Glutamatergic neuron (in vitro differentiated cells): ENCODE data around the gene FBXO31. TPM values are rescaled to one million over a fixed set of nuclear protein-coding genes. Genes with fewer than 3 reads are reported as not detected.
A peak's percentile ranks its signal among the peaks of the same experiment; 100 is the strongest.

Experiments
- DNase-seq: peaks from one replicate; pipeline ENCODE4 v3.0.0; 2022
- H3K27ac Mint-ChIP-seq: one replicate; pipeline ENCODE4 v1.8.0; 2020; ENCODE audit warnings: mild to moderate bottlenecking, mixed read lengths, inconsistent platforms; ENCODE audit not compliant: unreplicated experiment
- H3K27me3 Mint-ChIP-seq: one replicate; pipeline ENCODE4 v1.8.0; 2020; ENCODE audit warnings: mild to moderate bottlenecking, moderate library complexity, mixed read lengths, inconsistent platforms; ENCODE audit not compliant: unreplicated experiment
- H3K36me3 Mint-ChIP-seq: one replicate; pipeline ENCODE4 v1.8.0; 2020; ENCODE audit warnings: mild to moderate bottlenecking, mixed read lengths, inconsistent platforms; ENCODE audit not compliant: unreplicated experiment
- H3K4me1 Mint-ChIP-seq: one replicate; pipeline ENCODE4 v1.8.0; 2020; ENCODE audit warnings: mild to moderate bottlenecking, low read depth, mixed read lengths, inconsistent platforms; ENCODE audit not compliant: unreplicated experiment
- H3K4me3 Mint-ChIP-seq: one replicate; pipeline ENCODE4 v1.8.0; 2020; ENCODE audit warnings: mild to moderate bottlenecking, mixed read lengths, inconsistent platforms; ENCODE audit not compliant: unreplicated experiment
- H3K9me3 Mint-ChIP-seq: one replicate; pipeline ENCODE4 v1.8.0; 2020; ENCODE audit warnings: mild to moderate bottlenecking, moderate library complexity, mixed read lengths, inconsistent platforms; ENCODE audit not compliant: unreplicated experiment
- total RNA-seq: library from RNA; stranded (reverse); fragmentation: NEBNext Ultra II Directional; extraction: Animal tissue kit (Norgen Biotek cat#: 25700); gene quantifications from one replicate; pipeline ENCODE4 v1.2.1, GENCODE V29; 2021; ENCODE audit not compliant: unreplicated experiment
- TF ChIP-seq, protein P1 (sequence below): fragments of 200-600 bp; sonication (generic); IDR thresholded peaks from one replicate; pipeline ENCODE4 v1.5.0; 2021; ENCODE audit not compliant: partially characterized antibody, unreplicated experiment

The FBXO31 gene
- total RNA-seq, 1 donor from 2014 or later, result 66.7 TPM

GRCh38 chr16:87415441-87415840 lies 31.9 kb upstream of the FBXO31 start:
- Mint-ChIP-seq H3K27ac (no peak overlapping the region), H3K4me1 (peaks cover 5% of the 10 kb centered on the region), H3K4me3 (no peak overlapping the region), H3K9me3 (peaks cover 8% of the 10 kb centered on the region), H3K36me3 (peaks cover 5% of the 10 kb centered on the region), H3K27me3 (no peaks in the 10 kb centered on the region)
- no peak for DNase-seq
- TF ChIP-seq, protein P1, sequence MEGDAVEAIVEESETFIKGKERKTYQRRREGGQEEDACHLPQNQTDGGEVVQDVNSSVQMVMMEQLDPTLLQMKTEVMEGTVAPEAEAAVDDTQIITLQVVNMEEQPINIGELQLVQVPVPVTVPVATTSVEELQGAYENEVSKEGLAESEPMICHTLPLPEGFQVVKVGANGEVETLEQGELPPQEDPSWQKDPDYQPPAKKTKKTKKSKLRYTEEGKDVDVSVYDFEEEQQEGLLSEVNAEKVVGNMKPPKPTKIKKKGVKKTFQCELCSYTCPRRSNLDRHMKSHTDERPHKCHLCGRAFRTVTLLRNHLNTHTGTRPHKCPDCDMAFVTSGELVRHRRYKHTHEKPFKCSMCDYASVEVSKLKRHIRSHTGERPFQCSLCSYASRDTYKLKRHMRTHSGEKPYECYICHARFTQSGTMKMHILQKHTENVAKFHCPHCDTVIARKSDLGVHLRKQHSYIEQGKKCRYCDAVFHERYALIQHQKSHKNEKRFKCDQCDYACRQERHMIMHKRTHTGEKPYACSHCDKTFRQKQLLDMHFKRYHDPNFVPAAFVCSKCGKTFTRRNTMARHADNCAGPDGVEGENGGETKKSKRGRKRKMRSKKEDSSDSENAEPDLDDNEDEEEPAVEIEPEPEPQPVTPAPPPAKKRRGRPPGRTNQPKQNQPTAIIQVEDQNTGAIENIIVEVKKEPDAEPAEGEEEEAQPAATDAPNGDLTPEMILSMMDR, result no peak

DNA sequence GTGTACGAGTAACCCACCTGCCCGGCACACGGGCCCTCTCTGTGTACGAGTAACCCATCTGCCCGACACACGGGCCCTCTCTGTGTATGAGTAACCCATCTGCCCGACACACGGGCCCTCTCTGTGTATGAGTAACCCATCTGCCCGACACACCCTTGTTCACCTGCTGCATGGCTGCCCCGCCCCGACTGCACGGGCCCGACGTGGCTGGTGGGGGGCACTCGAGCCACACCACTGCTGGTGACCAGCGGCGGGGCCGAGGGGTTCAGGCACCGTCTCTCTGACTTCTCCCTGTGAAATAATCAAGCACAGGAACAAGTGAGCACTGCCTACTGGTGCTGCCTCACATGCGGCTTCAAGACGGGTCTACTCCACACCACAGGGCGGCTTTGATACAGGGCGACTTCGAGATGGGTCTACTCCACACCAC lies 30.7 kb upstream of the FBXO31 start:
- Mint-ChIP-seq H3K9me3 (peaks cover 9% of the 10 kb centered on the region), H3K27ac (no peak overlapping the region), H3K27me3 (no peaks in the 10 kb centered on the region), H3K36me3 (peaks cover 5% of the 10 kb centered on the region), H3K4me3 (no peak overlapping the region), H3K4me1 (peaks cover 5% of the 10 kb centered on the region)
- DNase-seq, result no peak
- TF ChIP-seq, protein P1, result no peak

DNA sequence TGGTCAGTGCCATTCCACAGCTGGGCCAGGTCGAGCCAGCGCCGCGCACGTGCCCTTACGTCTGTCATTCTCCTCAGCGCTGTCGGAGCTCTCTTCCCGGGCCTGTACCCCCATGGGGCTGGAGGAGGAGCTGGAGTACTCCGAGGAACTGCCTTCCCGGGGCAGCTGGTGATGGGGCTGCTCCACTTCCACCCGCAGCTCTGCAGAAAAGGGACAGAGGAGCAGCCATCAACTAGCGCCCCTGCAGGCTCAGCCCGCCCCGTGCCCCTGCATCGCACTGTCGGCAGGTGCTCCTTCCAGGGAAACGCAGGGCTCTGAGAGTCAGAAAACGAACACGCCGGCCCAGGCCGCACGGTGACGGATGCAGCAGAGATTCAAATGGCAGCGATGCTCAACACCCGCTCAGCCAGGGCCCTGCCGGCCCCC lies 29.4 kb upstream of the FBXO31 start:
- TF ChIP-seq, protein P1, result no peak

GRCh38 chr16:87412371-87412995 lies 28.9 kb upstream of the FBXO31 start:
- peaks cover 5% of the 10 kb centered on the region for H3K36me3 Mint-ChIP-seq
- H3K27me3 Mint-ChIP-seq, result no peaks in the 10 kb centered on the region
- DNase-seq, result no peak
- TF ChIP-seq, protein P1, result no peak
- peaks cover 5% of the 10 kb centered on the region for H3K4me1 Mint-ChIP-seq
- H3K27ac Mint-ChIP-seq, result peak overlapping the region; percentile 3
- no peak overlapping the region for H3K4me3 Mint-ChIP-seq
- H3K9me3 Mint-ChIP-seq, result peaks cover 7% of the 10 kb centered on the region

More for the DNA sequence above, 29.4 kb upstream of the FBXO31 start:
- Mint-ChIP-seq H3K27ac (peak overlapping the region; percentile 50), H3K36me3 (peaks cover 5% of the 10 kb centered on the region), H3K4me3 (no peak overlapping the region), H3K9me3 (peaks cover 8% of the 10 kb centered on the region), H3K27me3 (no peaks in the 10 kb centered on the region), H3K4me1 (peaks cover 5% of the 10 kb centered on the region)
- no peak for DNase-seq
